Stimulated activated CD4-positive, alpha-beta T cell treated with anti-CD3 and anti-CD28 coated beads, Interleukin-2, amount 100 ng/mL, for 24 hours (primary cell): ENCODE measurements around the gene SULT1C3.

Experiments used
- DNase-seq, 2 donors: peaks; one replicate each; pipeline ENCODE4 v3.0.0-alpha.2; 2020

Gene SULT1C3

DNA sequence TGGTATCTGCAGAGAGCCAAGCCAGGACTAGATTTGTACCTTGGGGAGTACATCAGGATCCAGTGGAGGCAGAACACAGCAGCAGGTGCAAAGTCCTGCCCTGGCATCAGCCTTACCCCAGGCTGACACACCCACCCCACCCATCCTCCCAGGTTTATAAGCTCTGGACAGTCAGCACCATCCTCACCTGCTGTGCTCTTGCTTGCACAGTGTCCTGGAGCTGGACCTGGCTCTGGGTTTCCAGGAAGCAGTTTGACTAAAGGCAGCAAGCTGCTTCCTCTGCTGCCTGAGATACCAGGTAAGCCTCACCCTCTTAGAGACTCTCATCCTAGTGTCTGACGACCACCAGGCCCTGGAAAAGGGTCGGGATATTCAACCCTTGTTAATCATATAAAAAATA is at the start of gene SULT1C3:
Gene SULT1C3, plus strand, starts transcription at position 183 of the 400 bp plus-strand sequence. CDS start 7,227 bp downstream, outside the sequence.
- no peak for DNase-seq

DNA sequence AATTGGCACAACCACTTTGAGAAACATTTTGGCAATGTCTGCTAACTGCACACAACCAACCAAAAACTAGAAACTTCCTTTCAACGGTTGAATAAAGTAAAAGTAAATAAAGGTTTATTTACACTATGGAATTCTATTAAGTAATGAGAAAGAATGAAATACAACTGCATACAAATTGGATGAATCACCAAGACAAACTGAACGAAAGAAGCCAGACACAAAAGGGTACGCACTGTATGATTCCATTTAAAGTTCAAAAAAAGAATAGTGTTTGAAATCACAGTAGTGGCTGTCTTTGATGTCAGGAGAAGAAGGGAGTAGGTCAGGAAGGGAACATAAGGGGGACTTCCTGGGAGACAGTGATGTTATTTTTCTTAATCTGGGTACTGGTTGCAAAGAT is 46.5 kb upstream of the SULT1C3 start:
- no peak for DNase-seq

GRCh38 chr2:108194409-108195132 is 45.2 kb upstream of the SULT1C3 start:
- DNase-seq = no peak

GRCh38 chr2:108195133-108195439 is 44.7 kb upstream of the SULT1C3 start:
- no peak for DNase-seq

GRCh38 chr2:108199726-108200125 is 40.0 kb upstream of the SULT1C3 start:
- no peak for DNase-seq

- DNase-seq = no peak
These were observed 39.2 kb upstream of the SULT1C3 start for GRCh38 chr2:108200569-108200968.

- DNase-seq = no peak
These were observed 27.1 kb upstream of the SULT1C3 start for GRCh38 chr2:108212671-108213070.

- no peak for DNase-seq
These were observed 24.0 kb upstream of the SULT1C3 start for GRCh38 chr2:108215794-108216211.

DNA sequence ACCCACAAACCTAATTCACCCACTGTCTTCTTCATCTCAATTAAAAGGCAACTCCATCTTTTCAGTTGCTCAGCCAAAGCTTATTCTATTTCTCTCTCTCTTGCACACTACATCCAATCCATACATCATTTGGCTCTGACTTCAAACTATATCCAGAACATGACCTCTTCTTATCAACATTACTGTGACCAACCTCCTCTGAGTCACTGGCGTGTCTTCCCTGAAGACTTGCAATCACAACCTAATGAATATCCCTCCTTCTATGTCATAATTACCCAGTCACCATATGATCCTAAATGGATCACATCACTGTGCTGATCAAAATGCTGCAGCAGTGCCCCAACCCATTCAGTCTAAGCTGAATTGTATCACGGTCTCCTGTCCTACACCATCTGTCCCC is 22.6 kb upstream of the SULT1C3 start:
- DNase-seq = no peak

GRCh38 chr2:108219688-108220087 is 20.1 kb upstream of the SULT1C3 start:
- no peak for DNase-seq

GRCh38 chr2:108220191-108220590 is 19.6 kb upstream of the SULT1C3 start:
- no peak for DNase-seq

DNA sequence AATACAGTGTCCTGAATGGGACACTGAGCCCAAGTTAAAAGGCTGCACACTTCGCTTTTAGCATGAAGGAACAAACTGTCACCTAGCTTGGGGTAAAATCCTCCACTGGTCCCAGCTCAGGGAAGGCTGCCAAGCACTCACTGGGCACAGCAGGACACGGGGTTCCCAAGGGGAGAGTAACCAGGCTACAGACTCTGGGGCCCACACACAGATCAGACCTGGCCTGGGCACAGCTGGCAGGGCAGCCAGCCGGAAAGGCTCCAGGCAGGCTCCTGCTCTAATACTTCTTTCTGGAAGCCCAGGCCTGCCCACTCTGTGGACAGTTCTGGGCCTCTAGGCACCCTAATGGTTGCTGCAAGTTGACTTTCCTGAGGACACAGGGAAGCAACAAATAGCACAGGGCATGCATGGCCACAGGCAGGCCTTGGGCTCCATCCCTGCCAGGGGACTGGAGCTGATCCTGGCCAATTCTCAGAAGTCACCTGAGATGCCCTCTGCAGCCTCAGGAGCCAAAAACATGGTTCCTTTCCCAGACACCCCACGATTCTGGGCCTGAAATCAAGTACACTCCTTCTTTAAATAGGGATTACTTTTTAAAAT is 18.7 kb upstream of the SULT1C3 start:
- DNase-seq = no peak

- DNase-seq = no peak
These were observed 17.5 kb upstream of the SULT1C3 start for GRCh38 chr2:108222261-108222660.

DNA sequence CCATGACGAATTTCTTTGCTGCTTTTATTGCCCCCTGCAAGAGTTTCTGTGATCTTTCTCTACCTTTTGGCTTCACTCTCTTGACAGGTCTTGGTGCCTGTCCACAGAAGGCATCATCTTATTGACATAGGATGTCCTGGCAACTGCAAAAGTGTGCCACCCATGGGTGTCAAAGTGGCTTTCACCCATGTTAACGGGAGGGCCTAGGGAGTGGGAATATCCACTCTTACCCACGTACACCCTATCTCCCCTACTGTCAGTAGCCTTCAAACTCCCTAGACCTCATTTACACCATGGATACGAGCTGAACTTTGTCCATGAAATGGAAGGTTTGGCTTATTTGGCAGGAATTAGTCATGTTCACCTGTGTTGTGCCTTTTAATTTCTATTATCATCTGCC is 16.2 kb upstream of the SULT1C3 start:
- DNase-seq = no peak

DNA sequence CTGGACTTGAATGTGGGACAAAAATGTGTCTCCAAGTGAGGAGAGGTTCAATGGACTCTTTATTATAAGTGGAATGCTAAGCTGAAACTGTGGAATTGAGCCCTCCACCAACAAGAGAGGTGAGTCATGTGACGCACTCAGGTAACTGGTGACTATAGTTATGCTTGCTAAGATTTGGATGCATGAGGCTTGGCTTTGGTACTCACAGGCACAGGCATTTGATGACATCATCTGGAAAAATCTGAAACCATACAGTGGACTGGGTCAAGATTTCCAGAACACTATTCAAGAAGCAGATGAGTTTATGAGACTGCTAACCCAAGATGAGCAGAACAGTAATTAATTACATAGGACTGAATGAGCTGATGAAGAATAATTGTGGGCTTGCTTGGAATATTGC is 15.7 kb upstream of the SULT1C3 start:
- DNase-seq = no peak

DNA sequence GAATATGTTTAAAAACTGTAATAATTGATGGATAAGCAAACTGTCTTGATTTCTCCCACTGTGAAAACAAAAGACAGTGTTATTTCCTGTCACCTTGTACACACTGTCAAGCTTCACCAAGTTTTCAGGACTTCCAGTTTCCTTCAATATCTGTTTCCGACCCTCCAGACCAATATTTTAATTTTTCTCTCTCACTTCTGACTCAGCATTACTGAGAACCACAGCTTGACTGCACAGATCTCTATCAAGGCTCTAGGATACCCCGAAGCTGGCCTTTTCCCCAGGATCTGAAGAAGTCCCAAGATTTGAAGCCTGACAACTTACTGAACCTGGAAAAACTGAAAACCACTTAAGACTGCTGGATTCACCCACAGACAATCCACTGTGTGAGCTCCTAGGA is 13.2 kb upstream of the SULT1C3 start:
- no peak for DNase-seq

DNA sequence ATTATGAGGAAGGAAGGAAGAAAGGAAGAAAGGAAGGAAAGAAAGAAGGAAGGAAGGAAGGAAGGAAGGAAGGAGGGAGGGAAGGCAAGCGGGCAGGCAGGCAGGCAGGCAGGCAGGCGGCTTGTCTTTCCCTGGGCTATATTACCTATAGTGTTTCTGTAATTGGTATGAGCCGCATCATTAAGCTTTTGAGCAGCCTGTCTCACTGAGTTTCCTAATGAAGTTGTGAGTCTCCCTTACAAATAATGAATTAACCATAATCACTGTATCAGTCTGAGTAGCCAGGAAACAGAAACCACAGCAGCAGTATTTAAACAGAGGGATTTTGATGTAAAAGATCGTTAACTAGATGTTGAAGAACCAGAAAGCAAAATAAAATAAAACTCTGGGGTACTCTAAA is 11.8 kb upstream of the SULT1C3 start:
- no peak for DNase-seq

GRCh38 chr2:108228537-108228936 is 11.2 kb upstream of the SULT1C3 start:
- DNase-seq = no peak

- DNase-seq = no peak
These were observed 9.9 kb upstream of the SULT1C3 start for GRCh38 chr2:108229875-108230274.

DNA sequence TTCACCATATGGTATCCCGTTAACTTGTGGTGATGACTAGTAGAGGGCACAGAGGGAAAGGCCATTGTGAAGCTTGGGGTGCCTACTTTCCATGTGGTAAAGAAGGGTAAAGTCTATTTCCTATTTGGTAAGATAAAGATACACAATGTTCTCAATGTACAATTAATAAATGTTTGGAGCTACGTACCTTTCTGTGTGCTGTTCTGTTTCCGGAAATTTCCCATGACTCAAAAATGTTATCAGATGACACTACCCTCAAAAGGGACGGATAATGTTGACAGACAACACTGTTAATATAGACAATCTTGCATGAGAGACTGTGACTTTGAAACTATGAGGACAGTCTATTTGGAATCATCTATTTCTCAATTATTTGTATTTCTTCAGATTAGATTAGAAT is 4.2 kb upstream of the SULT1C3 start:
- no peak for DNase-seq

DNA sequence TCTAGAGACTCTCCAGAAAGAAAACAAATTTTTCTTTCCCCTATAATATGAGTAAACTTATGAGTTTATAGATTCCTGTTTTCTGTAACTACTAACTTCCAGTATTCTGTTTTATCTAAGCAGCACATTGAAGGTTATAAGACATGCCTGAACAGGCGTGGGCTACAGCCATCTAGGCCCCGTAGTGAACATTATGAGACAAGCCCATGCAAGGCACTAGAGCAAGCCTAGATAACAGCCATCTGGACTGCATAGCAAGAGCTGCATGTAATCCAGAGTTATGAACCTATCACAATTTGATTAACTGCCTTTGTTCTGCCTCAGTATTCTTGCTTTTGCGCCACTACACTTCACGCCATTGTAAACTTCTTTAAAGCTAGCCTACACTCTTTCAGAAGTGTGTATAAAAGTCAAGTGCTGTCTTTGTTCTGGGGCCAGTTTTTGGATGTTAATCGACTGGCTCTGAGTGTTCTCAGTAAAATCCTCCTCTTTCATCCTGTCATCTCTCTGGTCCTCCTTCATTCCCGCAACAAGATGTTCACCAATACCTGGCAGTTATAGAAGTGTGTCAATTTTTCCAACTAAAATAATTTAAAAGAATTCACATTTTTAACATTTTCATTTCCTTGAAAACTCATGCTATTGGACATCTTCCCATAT is 3.0 kb upstream of the SULT1C3 start:
- no peak for DNase-seq

DNA sequence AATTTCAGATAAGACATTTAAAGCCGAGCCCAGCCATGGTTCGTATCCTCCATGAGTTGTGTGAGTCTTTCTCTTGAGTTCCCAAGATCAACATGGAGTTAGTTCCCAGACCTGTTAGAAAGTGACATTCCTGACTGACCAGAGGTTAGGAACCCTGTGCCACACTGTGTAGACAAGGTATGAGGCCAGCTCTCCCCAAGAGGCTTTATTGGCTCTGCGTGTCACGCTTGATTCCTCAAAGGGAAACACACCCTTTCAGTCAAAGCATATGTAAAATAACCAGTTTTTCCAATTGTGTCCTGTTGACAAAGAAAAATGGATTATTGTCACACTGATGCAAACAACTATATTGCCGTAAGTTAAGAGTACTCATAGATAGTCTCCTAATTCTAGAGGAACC is 1.2 kb downstream of the SULT1C3 start:
- no peak for DNase-seq

GRCh38 chr2:108243566-108243965 is 3.8 kb downstream of the SULT1C3 start:
- DNase-seq = no peak

DNA sequence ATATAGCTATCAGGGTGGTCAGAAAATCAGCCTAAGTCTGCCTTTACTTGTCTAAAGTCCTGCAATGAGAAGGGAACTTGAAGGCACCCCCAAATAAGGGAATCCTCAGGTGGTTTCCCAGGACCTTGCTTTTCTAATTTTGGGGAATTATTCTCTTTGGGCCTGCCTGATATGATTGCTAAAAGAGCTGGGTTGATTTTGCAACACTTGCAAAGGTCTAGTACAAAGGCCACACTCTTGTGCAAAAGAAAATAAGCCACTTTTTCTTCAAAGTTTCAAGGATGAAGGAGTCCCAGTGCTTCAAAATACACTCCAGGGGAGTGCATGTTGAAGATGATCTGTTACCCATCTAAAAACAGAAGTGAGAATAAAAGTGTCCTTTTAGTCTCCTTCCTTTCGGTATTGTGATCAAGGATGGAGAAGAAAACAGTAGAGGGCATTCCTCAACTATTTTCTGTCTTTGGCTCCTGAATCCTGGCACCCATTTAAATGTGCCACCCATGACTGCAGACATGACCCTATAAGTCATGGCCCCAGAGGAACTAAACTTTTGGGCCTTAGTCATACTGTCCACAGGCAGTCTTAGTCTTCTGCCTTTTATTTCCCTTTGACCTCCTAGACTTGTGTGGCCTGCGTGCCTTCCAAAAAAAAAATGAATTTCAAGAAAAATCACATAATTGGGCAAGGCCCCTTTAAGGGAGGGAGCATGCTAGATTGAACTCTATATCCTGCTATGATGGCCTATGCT is 5.1 kb downstream of the SULT1C3 start:
- DNase-seq = no peak
